Thyroid gland (tissue), 4 donors: ENCODE results near the gene KCNQ1. TPM values are rescaled to one million over a fixed set of nuclear protein-coding genes. Genes with fewer than 3 reads are reported as not detected.

Experiments used
- DNase-seq, 2 donors: peaks; one replicate each; pipeline ENCODE4 v3.0.0-alpha.2; 2019
- H3K27ac ChIP-seq, 3 donors: fragments of 200-600 bp; sonication (generic); 1 replicate in 2 of 3; 2 replicates in 1 of 3; pipeline ENCODE4 v1.5.1; 2016 to 2019; ENCODE audit warnings: mild to moderate bottlenecking in 1 of 3, moderate library complexity in 1 of 3
- H3K27me3 ChIP-seq: fragments of 200-600 bp; sonication (generic); one replicate; pipeline ENCODE4 v1.5.1; 2019
- H3K36me3 ChIP-seq, 2 donors: fragments of 200-600 bp; sonication (generic); one replicate each; pipeline ENCODE4 v1.5.1; 2016 to 2019
- H3K4me1 ChIP-seq, 2 donors: fragments of 200-600 bp; sonication (generic); one replicate each; pipeline ENCODE4 v1.5.1; 2017 to 2019
- H3K4me3 ChIP-seq, 3 donors: fragments of 200-600 bp; sonication (generic); replicated peaks in 1 of 3; 1 replicate in 2 of 3; 2 replicates in 1 of 3; pipeline ENCODE4 v1.5.1; 2016; ENCODE audit warnings: mild to moderate bottlenecking in 1 of 3
- H3K9me3 ChIP-seq: fragments of 200-600 bp; sonication (generic); one replicate; pipeline ENCODE4 v1.5.1; 2017
- CTCF ChIP-seq, 6 experiments: fragments of 200-600 bp in 3 of 6; fragments of 450-650 bp in 3 of 6; sonication (generic) in 3 of 6; IDR thresholded peaks; one replicate each; pipeline ENCODE4 v1.5.1; 2016 to 2019; ENCODE audit warnings: antibody characterized with exemption in 6 of 6, mild to moderate bottlenecking in 2 of 6, inconsistent platforms in 1 of 6, moderate library complexity in 1 of 6
- POLR2A ChIP-seq, 2 donors: fragments of 450-650 bp; IDR thresholded peaks; one replicate each; pipeline ENCODE4 v1.6.1; 2017; ENCODE audit warnings: antibody characterized with exemption in 2 of 2, mild to moderate bottlenecking in 2 of 2, moderate library complexity in 1 of 2
- WGBS, 2 donors: methylation state at CpG; one replicate each; pipeline ENCODE4 v1.1.5; 2017; 5-methylcytosine and 5-hydroxymethylcytosine counted together
- intact Hi-C: fragments of 100-400 bp; cut with DNase I; formaldehyde crosslinking; loops from one replicate; pipeline ENCODE4 v1.15.1; 2023
- total RNA-seq, 4 donors: library from RNA; depleted of rRNA; stranded (reverse); fragments of >200 nt; gene quantifications; one replicate each; pipeline ENCODE4 v1.2.3, GENCODE V29; 2016

Gene KCNQ1
- total RNA-seq, 4 donors from 2014 or later, result 51.3 to 103 (median 97.8) TPM

- no peaks in the 10 kb centered on the region for H3K9me3 ChIP-seq
- H3K27me3 ChIP-seq, result no peaks in the 10 kb centered on the region
- H3K4me3 ChIP-seq, result no peak overlapping the region
- DNase-seq, result peak in 1 of 2 donors; percentile 24
- H3K4me1 ChIP-seq, result peaks cover 7 to 28% of the 10 kb centered on the region in 2 donors
- H3K36me3 ChIP-seq, result no peaks in the 10 kb centered on the region
- H3K27ac ChIP-seq, result no peak overlapping the region
- TF ChIP-seq POLR2A (IDR thresholded peaks at IDR 0.05) (no peak), CTCF (IDR thresholded peaks at IDR 0.05) (no peak)
- WGBS, 2 donors, result 78 to 80% methylated on average over 3 to 4 of the region's 6 CpGs
- intact Hi-C loops, result no loop called here
Measured at GRCh38 chr11:2688381-2689231, 243.8 kb downstream of the KCNQ1 start.

- intact Hi-C loops, result no loop called here
- 85 to 88% methylated on average over 7 to 8 of the region's 8 CpGs for WGBS, 2 donors
- H3K27me3 ChIP-seq, result no peaks in the 10 kb centered on the region
- TF ChIP-seq POLR2A (IDR thresholded peaks at IDR 0.05) (no peak), CTCF (IDR thresholded peaks at IDR 0.05) (no peak)
- H3K4me1 ChIP-seq, result peaks cover 7 to 28% of the 10 kb centered on the region in 2 donors
- H3K4me3 ChIP-seq, result no peak overlapping the region
- H3K9me3 ChIP-seq, result no peaks in the 10 kb centered on the region
- H3K36me3 ChIP-seq, result no peaks in the 10 kb centered on the region
- DNase-seq, result no peak
- no peak overlapping the region for H3K27ac ChIP-seq
Measured at GRCh38 chr11:2689651-2690575, 245.1 kb downstream of the KCNQ1 start.

- H3K27me3 ChIP-seq, result no peaks in the 10 kb centered on the region
- intact Hi-C loops, result no loop called here
- no peak for DNase-seq
- no peak overlapping the region for H3K4me3 ChIP-seq
- peaks cover 7 to 28% of the 10 kb centered on the region in 2 donors for H3K4me1 ChIP-seq
- WGBS, 2 donors, result 95 to 98% methylated on average over 6 of the region's 6 CpGs
- H3K27ac ChIP-seq, result no peak overlapping the region
- TF ChIP-seq CTCF (IDR thresholded peaks at IDR 0.05), result no peak
- no peak for TF ChIP-seq POLR2A (IDR thresholded peaks at IDR 0.05)
- no peaks in the 10 kb centered on the region for H3K9me3 ChIP-seq
- no peaks in the 10 kb centered on the region for H3K36me3 ChIP-seq
Measured at GRCh38 chr11:2690596-2691354, 246.0 kb downstream of the KCNQ1 start.

- 95 to 96% methylated on average over 3 of the region's 3 CpGs for WGBS, 2 donors
- intact Hi-C loops, result no loop called here
- no peak overlapping the region for H3K27ac ChIP-seq
- no peak overlapping the region for H3K4me3 ChIP-seq
- DNase-seq, result no peak
- H3K4me1 ChIP-seq, result peaks cover 7 to 28% of the 10 kb centered on the region in 2 donors
- H3K27me3 ChIP-seq, result no peaks in the 10 kb centered on the region
- no peaks in the 10 kb centered on the region for H3K36me3 ChIP-seq
- no peak for TF ChIP-seq POLR2A (IDR thresholded peaks at IDR 0.05)
- no peak for TF ChIP-seq CTCF (IDR thresholded peaks at IDR 0.05)
- H3K9me3 ChIP-seq, result no peaks in the 10 kb centered on the region
Measured at GRCh38 chr11:2691355-2691761, 246.6 kb downstream of the KCNQ1 start.
